ENCODE results near the gene LETMD1.

LETMD1 gene

DNA sequence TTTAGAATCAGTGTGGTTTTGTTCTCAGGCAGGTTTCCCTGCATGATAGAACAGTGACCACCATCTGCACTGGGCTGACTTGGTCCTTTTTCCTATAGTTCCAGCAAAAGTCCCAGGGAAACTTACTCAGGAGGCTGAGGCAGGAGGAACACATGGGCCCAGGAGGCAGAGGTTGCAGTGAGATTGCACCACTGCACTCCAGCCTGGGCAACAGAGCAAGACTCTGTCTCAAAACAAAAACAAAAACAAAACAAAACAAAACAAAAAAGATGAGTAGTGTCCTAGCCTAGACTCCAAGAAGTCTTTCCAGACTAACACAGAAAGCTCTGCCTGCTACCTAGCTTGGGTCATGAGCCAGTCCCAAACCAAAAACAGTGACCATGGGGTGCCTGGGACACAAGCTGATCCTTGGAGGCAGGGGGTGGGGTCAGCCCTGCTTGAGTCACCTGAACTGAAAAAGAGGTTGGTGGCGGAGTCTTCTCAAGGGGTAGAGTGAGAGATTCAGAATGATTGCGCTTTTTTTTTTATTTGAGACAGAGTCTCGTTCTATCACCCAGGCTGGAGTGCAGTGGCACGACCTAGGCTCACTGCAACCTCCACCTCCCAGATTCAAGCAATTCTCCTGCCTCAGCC lies 14.6 kb upstream of the LETMD1 start:
- FAIRE-seq (no peak), DNase-seq (ENCODE audit: insufficient read length, low spot score) (no peak)
- TF ChIP-seq, protein P1, sequence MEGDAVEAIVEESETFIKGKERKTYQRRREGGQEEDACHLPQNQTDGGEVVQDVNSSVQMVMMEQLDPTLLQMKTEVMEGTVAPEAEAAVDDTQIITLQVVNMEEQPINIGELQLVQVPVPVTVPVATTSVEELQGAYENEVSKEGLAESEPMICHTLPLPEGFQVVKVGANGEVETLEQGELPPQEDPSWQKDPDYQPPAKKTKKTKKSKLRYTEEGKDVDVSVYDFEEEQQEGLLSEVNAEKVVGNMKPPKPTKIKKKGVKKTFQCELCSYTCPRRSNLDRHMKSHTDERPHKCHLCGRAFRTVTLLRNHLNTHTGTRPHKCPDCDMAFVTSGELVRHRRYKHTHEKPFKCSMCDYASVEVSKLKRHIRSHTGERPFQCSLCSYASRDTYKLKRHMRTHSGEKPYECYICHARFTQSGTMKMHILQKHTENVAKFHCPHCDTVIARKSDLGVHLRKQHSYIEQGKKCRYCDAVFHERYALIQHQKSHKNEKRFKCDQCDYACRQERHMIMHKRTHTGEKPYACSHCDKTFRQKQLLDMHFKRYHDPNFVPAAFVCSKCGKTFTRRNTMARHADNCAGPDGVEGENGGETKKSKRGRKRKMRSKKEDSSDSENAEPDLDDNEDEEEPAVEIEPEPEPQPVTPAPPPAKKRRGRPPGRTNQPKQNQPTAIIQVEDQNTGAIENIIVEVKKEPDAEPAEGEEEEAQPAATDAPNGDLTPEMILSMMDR (IDR thresholded peaks at IDR 0.05; ENCODE audit: insufficient read depth, missing control alignments), result no peak

DNA sequence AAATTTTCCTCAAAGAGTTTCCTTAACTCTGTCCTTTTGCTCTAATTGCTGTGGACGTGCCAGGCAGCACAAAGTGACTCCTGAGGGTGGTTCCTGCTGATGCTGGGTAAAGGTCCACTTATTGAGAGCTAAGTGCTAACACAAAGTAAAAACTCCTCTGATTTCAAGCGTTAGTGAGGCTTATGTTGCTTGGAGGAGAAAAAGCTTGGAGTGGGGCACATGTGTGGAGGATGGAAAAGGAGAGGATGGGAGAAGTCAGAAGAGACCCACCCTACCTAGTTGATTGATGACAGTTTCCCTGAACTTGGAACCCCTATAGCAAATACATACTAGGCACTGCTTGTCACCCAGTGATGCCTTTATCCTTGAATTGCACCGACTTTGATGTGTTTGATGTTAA lies 11.8 kb upstream of the LETMD1 start:
- FAIRE-seq, result no peak
- DNase-seq (ENCODE audit: insufficient read length, low spot score), result no peak
- TF ChIP-seq, protein P1 (IDR thresholded peaks at IDR 0.05; ENCODE audit: insufficient read depth, missing control alignments), result no peak

DNA sequence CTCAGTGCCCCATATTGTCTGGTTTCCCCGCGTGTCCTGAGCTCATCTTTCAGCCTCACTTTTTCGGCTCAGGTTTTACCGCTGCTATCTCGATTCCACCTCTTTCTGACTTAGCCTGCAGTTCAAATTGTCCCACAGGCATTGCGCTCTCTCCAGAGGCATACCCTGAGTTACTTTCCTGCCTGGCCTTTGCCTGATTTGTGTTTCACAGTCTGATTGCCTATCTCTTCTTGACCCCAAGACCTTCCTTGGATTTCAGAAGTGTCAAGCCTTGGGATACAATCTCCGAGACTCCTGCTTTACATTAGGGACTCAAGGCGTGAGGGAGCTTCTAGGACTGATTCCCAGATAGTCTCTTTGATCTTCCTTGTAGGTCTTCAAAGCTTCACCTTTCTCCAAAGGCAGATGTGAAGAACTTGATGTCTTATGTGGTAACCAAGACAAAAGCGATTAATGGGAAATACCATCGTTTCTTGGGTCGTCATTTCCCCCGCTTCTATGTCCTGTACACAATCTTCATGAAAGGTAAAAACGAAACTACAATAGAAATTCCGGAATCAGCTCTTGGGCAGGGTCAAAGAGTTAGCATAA lies 629 bp downstream of the LETMD1 start:
- FAIRE-seq (no peak), DNase-seq (ENCODE audit: insufficient read length, low spot score) (no peak)
- TF ChIP-seq, protein P1 (IDR thresholded peaks at IDR 0.05; ENCODE audit: insufficient read depth, missing control alignments), result no peak

DNA sequence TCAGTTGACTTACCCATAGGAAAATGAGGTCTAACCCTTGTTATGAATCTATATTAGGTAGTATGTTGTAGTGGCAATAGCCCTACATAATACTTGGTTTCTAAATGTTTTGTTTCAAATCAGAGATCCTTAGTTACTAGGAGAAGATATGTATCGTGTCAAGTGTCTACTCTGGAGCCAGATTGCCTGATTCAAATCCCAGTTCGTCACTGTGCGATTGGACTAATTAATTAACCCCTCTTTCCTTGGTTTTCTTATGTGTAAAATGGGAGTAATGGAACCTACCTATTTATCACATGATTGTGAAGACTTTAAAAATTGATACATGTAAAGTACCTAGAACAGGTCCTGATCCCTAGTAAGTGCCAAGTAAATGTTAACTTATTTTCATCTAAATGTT lies 1.4 kb downstream of the LETMD1 start:
- DNase-seq (ENCODE audit: insufficient read length, low spot score) (no peak), FAIRE-seq (no peak)
- TF ChIP-seq, protein P1 (IDR thresholded peaks at IDR 0.05; ENCODE audit: insufficient read depth, missing control alignments), result no peak

DNA sequence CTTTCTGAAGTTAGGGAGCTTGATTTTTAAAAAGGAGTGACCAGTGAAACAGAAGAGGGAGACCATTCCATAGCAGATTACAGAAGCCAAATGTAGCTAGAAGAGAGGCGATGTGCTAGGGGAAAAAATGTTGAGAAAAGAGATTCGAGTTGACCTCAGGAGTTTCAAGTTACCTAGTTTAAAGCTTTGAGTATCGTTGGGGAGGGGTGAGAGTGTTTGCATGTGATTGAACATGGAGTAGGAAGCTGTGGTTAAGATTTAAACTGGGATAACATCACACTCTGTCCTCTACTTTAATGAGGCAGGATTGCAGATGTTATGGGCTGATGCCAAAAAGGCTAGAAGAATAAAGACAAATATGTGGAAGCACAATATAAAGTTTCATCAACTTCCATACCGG lies 3.7 kb downstream of the LETMD1 start:
- TF ChIP-seq, protein P1 (IDR thresholded peaks at IDR 0.05; ENCODE audit: insufficient read depth, missing control alignments), result no peak
- no peak for FAIRE-seq
- no peak for DNase-seq (ENCODE audit: insufficient read length, low spot score)

DNA sequence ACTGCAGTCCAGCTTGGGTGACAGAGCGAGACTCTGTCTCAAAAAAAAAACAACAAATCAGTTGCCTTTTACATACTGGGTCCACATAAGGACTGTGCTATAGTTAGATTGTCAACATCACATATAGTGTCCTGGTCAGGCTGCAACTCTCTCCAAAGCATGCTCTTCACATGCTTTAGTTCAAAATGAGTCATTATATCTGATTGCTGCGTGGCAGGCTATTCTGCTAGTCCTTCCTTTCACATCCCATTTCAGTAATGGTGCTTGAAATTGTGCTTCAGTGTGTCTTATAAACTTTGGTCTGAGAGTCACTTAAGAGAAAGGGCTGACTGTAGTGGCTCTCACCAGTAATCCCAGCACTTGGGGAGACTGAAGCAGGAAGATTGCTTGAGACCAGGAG lies 6.9 kb downstream of the LETMD1 start:
- DNase-seq (ENCODE audit: insufficient read length, low spot score) (no peak), FAIRE-seq (no peak)
- TF ChIP-seq, protein P1 (IDR thresholded peaks at IDR 0.05; ENCODE audit: insufficient read depth, missing control alignments), result no peak

DNA sequence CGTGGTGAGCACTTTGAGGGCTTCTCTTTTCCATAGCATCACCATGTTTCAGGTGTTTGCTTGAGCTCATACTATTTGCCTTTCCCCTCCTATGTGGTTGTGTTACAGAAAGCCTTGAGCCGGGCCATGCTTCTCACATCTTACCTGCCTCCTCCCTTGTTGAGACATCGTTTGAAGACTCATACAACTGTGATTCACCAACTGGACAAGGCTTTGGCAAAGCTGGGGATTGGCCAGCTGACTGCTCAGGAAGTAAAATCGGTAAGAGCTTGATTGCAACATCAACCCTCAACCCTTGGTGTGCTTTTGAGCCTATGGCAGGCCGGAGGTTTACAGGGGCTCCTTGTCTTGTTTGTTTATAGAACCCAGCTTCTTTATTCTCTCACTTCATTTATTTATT lies 8.1 kb downstream of the LETMD1 start:
- no peak for FAIRE-seq
- DNase-seq (ENCODE audit: insufficient read length, low spot score), result no peak
- TF ChIP-seq, protein P1 (IDR thresholded peaks at IDR 0.05; ENCODE audit: insufficient read depth, missing control alignments), result no peak

Measured in D721Med (cell line).